ENCODE results near the gene RINT1.

The RINT1 gene

GRCh38 chr7:105531792-105532671, at the start of gene RINT1:
TSS of gene RINT1 (plus strand) at chr7:105532201. CDS start at chr7:105532316, 115 bp downstream.
- peak; percentile 93 for DNase-seq (ENCODE audit: extremely low spot score)
- peak; percentile 55 for TF ChIP-seq L3MBTL2 (conservative IDR thresholded peaks at IDR 0.05)
- no peak for TF ChIP-seq ZNF384 (IDR thresholded peaks at IDR 0.05)
- POLR2A ChIA-PET = interaction anchor here (0.6 to 1.7 kb wide), 17 partner anchors 8 to 518 kb away, joined by 3 to 16 read pairs (median 3); partner anchors contain the start of genes EFCAB10 and PUS7
- CTCF ChIA-PET = interaction anchor here (0.6 to 1.2 kb wide), 8 partner anchors 8 to 293 kb away, joined by 3 to 7 read pairs (median 4); no protein-coding TSS in a partner anchor

- no peak for TF ChIP-seq FOXM1 (IDR thresholded peaks at IDR 0.05; ENCODE audit: borderline replicate concordance)
- no peak for TF ChIP-seq ELF4 (IDR thresholded peaks at IDR 0.05)
- TF ChIP-seq TARDBP (IDR thresholded peaks at IDR 0.05) = no peak
- no peak for TF ChIP-seq FOXK2 (IDR thresholded peaks at IDR 0.05)
- ChIA-PET POLR2A (no interaction called here), CTCF (no interaction called here)
- peak; percentile 10 for DNase-seq (ENCODE audit: extremely low spot score)
These were observed 44.1 kb upstream of the RINT1 start for GRCh38 chr7:105487579-105488571.

- ChIA-PET CTCF (interaction anchor here (0.6 kb wide), 1 partner anchor 88 kb away, joined by 3 read pairs; no protein-coding TSS in a partner anchor), POLR2A (no interaction called here)
- no peak for DNase-seq (ENCODE audit: extremely low spot score)
- TF ChIP-seq HDGF (IDR thresholded peaks at IDR 0.05; ENCODE audit: borderline replicate concordance) (no peak), FOXK2 (IDR thresholded peaks at IDR 0.05) (no peak), SP1 (IDR thresholded peaks at IDR 0.05) (no peak), ARNT (IDR thresholded peaks at IDR 0.05) (no peak), ZNF384 (IDR thresholded peaks at IDR 0.05) (no peak), CTBP1 (IDR thresholded peaks at IDR 0.05; ENCODE audit: borderline replicate concordance) (no peak), SUZ12 (IDR thresholded peaks at IDR 0.05) (no peak), ELF4 (IDR thresholded peaks at IDR 0.05) (no peak), FOXM1 (IDR thresholded peaks at IDR 0.05; ENCODE audit: borderline replicate concordance) (no peak), TARDBP (IDR thresholded peaks at IDR 0.05) (no peak), BHLHE40 (IDR thresholded peaks at IDR 0.05; ENCODE audit: borderline replicate concordance) (no peak)
These were observed 42.6 kb upstream of the RINT1 start for GRCh38 chr7:105489409-105489808.

GRCh38 chr7:105493196-105493922, 38.6 kb upstream of the RINT1 start:
- ChIA-PET POLR2A (no interaction called here), CTCF (no interaction called here)
- DNase-seq (ENCODE audit: extremely low spot score) = no peak
- TF ChIP-seq FOXM1 (IDR thresholded peaks at IDR 0.05; ENCODE audit: borderline replicate concordance) (no peak), HDGF (IDR thresholded peaks at IDR 0.05; ENCODE audit: borderline replicate concordance) (no peak), FOXA1 (IDR thresholded peaks at IDR 0.05) (no peak), LEF1 (IDR thresholded peaks at IDR 0.05; ENCODE audit: borderline replicate concordance) (no peak), BHLHE40 (IDR thresholded peaks at IDR 0.05; ENCODE audit: borderline replicate concordance) (no peak)

- ChIA-PET POLR2A (no interaction called here), CTCF (no interaction called here)
- no peak for DNase-seq (ENCODE audit: extremely low spot score)
- no peak for TF ChIP-seq ELF4 (IDR thresholded peaks at IDR 0.05)
These were observed 38.1 kb upstream of the RINT1 start for GRCh38 chr7:105493923-105494315.

- CTCF ChIA-PET = no interaction called here
- DNase-seq (ENCODE audit: extremely low spot score) = no peak
- POLR2A ChIA-PET = no interaction called here
- TF ChIP-seq SP1 (IDR thresholded peaks at IDR 0.05) (no peak), FOXK2 (IDR thresholded peaks at IDR 0.05) (no peak), LEF1 (IDR thresholded peaks at IDR 0.05; ENCODE audit: borderline replicate concordance) (no peak), SUZ12 (IDR thresholded peaks at IDR 0.05) (no peak), BHLHE40 (IDR thresholded peaks at IDR 0.05; ENCODE audit: borderline replicate concordance) (no peak), HDGF (IDR thresholded peaks at IDR 0.05; ENCODE audit: borderline replicate concordance) (no peak), FOXM1 (IDR thresholded peaks at IDR 0.05; ENCODE audit: borderline replicate concordance) (no peak), ELF4 (IDR thresholded peaks at IDR 0.05) (no peak), FOXA1 (IDR thresholded peaks at IDR 0.05) (no peak), PKNOX1 (IDR thresholded peaks at IDR 0.05) (no peak), TARDBP (IDR thresholded peaks at IDR 0.05) (no peak)
These were observed 35.5 kb upstream of the RINT1 start for GRCh38 chr7:105496521-105496920.

- DNase-seq (ENCODE audit: extremely low spot score) = no peak
- POLR2A ChIA-PET = no interaction called here
- CTCF ChIA-PET = interaction anchor here (0.6 kb wide), 1 partner anchor 29 kb away, joined by 3 read pairs; no protein-coding TSS in a partner anchor
- no peak for TF ChIP-seq FOXA1 (IDR thresholded peaks at IDR 0.05)
- TF ChIP-seq FOXK2 (IDR thresholded peaks at IDR 0.05) = no peak
- no peak for TF ChIP-seq L3MBTL2 (conservative IDR thresholded peaks at IDR 0.05)
- TF ChIP-seq ELF4 (IDR thresholded peaks at IDR 0.05) = no peak
- TF ChIP-seq BHLHE40 (IDR thresholded peaks at IDR 0.05; ENCODE audit: borderline replicate concordance) = no peak
- TF ChIP-seq FOXM1 (IDR thresholded peaks at IDR 0.05; ENCODE audit: borderline replicate concordance) = no peak
- TF ChIP-seq NFRKB (IDR thresholded peaks at IDR 0.05) = no peak
- no peak for TF ChIP-seq PKNOX1 (IDR thresholded peaks at IDR 0.05)
- TF ChIP-seq TARDBP (IDR thresholded peaks at IDR 0.05) = no peak
- TF ChIP-seq SP1 (IDR thresholded peaks at IDR 0.05) = no peak
These were observed 35.0 kb upstream of the RINT1 start for GRCh38 chr7:105497016-105497415.

All from HEK293T (cell line).